Activated CD4-positive, alpha-beta T cell treated with anti-CD3 and anti-CD28 coated beads, Interleukin-2, amount 10 ng/mL, durations not matched to agents 7 days and 5 days (primary cell): ENCODE results near the gene SKP1. TPM values are rescaled to one million over a fixed set of nuclear protein-coding genes. Genes with fewer than 3 reads are reported as not detected.

Experiments used
- CTCF ChIA-PET: fragments of 350-600 bp; sonication (Branson Sonifier 250); formaldehyde crosslinking; loops from one replicate; lab custom pipeline; 2021; ENCODE audit warnings: antibody characterized with exemption; lab: Charles Lee
- POLR2A ChIA-PET: fragments of 350-600 bp; sonication (Branson Sonifier 250); formaldehyde crosslinking; loops from one replicate; lab custom pipeline; 2021; ENCODE audit warnings: antibody characterized with exemption; lab: Charles Lee
- DNase-seq: peaks from one replicate; pipeline ENCODE4 v3.0.0-alpha.2; 2020
- H3K27ac Mint-ChIP-seq: one replicate; pipeline ENCODE4 v1.8.0; 2021; ENCODE audit warnings: mild to moderate bottlenecking, moderate library complexity, mixed read lengths
- H3K27me3 Mint-ChIP-seq: one replicate; pipeline ENCODE4 v1.8.0; 2021; ENCODE audit warnings: mixed read lengths
- H3K36me3 Mint-ChIP-seq: one replicate; pipeline ENCODE4 v1.8.0; 2021; ENCODE audit warnings: low read depth, mixed read lengths
- H3K4me1 Mint-ChIP-seq: one replicate; pipeline ENCODE4 v1.8.0; 2021; ENCODE audit warnings: mixed read lengths
- H3K4me3 Mint-ChIP-seq: one replicate; pipeline ENCODE4 v1.8.0; 2021; ENCODE audit warnings: mild to moderate bottlenecking, moderate library complexity, mixed read lengths
- H3K9me3 Mint-ChIP-seq: one replicate; pipeline ENCODE4 v1.8.0; 2021; ENCODE audit warnings: mixed read lengths
- total RNA-seq, 2 experiments: library from RNA; stranded (reverse); gene quantifications; one replicate each; pipeline ENCODE4 v1.2.3, GENCODE V29; 2021

SKP1 gene
- total RNA-seq, 2 experiments from 2014 or later = 194 to 197 TPM

DNA sequence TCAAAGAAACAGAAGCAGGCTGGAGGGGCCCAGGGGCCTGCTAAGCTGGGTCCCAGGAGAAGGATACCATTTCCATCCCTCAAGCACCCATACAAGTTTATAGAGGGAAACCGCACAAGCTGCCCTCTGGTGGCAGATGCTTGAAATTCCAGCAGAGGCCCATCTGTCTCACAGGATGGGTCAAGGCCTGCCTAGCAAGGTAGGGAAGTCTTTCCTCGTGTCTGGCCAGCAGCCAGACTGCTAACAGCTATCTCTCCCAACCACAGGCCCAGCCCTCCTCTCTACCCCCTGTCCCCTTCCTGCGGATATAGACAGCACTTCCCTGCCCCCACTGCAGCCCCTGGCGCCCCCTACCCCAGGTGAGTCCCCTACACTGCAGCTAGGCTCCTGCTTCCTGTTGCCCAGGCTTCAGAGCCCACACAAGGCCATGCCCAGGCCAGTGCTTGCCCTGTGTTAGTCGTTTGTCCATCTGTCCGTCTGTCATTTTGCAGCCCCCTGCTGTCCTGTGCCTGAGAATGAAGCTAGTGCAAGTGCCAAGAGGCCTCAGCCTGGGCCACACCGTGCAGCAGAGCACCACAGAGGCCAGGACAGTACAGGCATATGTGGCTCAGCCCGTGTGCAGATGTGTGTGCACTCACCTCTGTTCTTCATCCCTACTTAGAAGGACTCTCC, 36.1 kb downstream of the SKP1 start:
- POLR2A ChIA-PET = no interaction called here
- H3K27me3 Mint-ChIP-seq = no peaks in the 10 kb centered on the region
- no peak overlapping the region for H3K4me3 Mint-ChIP-seq
- no peaks in the 10 kb centered on the region for H3K9me3 Mint-ChIP-seq
- CTCF ChIA-PET = interaction anchor here (0.8 to 13.1 kb wide), 25 partner anchors 8 to 137 kb away, joined by 3 to 258 read pairs (median 4); no protein-coding TSS in a partner anchor
- peak overlapping the region; percentile 79 for H3K27ac Mint-ChIP-seq
- peak; percentile 67 for DNase-seq
- peaks cover 78% of the 10 kb centered on the region for H3K36me3 Mint-ChIP-seq
- peaks cover 71% of the 10 kb centered on the region for H3K4me1 Mint-ChIP-seq

DNA sequence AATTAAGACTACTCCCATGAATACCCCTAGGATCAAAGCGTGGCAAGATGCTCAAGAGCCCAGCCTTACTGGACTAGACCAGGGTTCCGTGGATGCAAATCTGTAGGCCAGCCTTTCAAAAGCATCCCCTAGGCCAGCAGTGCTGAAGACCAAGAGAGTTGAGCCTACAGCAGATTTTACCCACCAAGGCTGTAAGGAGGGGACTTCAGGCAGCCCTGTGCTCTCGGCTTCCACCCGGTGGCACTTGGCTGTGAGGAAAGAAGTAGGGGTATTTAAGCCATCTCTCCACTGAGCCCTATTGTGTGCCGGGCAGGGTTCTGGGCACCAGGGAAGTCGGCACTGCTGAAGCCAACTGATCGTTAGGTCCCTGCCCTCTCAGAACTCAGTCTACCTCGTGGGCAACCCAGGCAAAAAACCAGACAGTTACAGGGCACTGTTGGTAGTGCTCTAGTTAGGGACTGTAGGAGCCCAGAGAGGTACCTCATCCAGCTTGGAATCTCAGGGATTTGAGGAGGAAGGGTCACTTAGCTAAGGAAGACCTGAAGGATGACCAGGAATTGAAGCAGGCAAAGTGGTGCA, 36.8 kb downstream of the SKP1 start:
- ChIA-PET POLR2A (no interaction called here), CTCF (interaction anchor here (0.9 to 13.1 kb wide), 21 partner anchors 8 to 133 kb away, joined by 3 to 258 read pairs (median 5); no protein-coding TSS in a partner anchor)
- no peak for DNase-seq
- Mint-ChIP-seq H3K36me3 (peaks cover 79% of the 10 kb centered on the region), H3K9me3 (no peaks in the 10 kb centered on the region), H3K27me3 (no peaks in the 10 kb centered on the region), H3K27ac (peak overlapping the region; percentile 44), H3K4me1 (peaks cover 73% of the 10 kb centered on the region), H3K4me3 (no peak overlapping the region)

DNA sequence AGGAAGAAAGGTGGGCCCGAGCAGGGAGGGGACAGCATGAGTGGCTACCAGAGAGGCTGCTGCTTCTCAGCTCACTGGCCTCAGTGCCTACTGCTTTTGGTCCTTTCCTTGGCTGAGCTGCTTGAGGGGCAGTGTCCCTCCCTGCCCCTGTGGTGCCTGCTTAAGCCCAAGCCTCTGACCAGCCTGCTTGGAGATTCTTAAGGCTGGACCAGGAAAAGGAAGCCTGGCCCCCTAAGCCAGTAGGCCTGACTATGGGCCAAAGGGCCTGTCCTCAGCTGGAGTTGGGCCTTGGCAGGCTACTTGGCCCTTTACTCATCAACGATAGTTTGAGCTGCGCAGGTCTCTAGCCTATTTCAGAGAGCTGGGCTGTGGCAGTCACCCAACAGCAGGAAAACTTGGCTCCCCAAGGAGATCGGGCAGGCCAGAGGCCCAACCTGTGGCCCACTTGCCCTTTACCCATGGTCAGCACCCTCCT, 37.3 kb downstream of the SKP1 start:
- ChIA-PET POLR2A (interaction anchor here (1.9 kb wide), 1 partner anchor 10 kb away, joined by 8 read pairs; no protein-coding TSS in a partner anchor), CTCF (interaction anchor here (0.7 to 13.1 kb wide), 13 partner anchors 10 to 99 kb away, joined by 3 to 258 read pairs (median 6); no protein-coding TSS in a partner anchor)
- no peaks in the 10 kb centered on the region for H3K9me3 Mint-ChIP-seq
- H3K4me1 Mint-ChIP-seq = peaks cover 74% of the 10 kb centered on the region
- DNase-seq = no peak
- H3K27me3 Mint-ChIP-seq = no peaks in the 10 kb centered on the region
- H3K36me3 Mint-ChIP-seq = peaks cover 77% of the 10 kb centered on the region
- no peak overlapping the region for H3K4me3 Mint-ChIP-seq
- peak overlapping the region; percentile 22 for H3K27ac Mint-ChIP-seq

DNA sequence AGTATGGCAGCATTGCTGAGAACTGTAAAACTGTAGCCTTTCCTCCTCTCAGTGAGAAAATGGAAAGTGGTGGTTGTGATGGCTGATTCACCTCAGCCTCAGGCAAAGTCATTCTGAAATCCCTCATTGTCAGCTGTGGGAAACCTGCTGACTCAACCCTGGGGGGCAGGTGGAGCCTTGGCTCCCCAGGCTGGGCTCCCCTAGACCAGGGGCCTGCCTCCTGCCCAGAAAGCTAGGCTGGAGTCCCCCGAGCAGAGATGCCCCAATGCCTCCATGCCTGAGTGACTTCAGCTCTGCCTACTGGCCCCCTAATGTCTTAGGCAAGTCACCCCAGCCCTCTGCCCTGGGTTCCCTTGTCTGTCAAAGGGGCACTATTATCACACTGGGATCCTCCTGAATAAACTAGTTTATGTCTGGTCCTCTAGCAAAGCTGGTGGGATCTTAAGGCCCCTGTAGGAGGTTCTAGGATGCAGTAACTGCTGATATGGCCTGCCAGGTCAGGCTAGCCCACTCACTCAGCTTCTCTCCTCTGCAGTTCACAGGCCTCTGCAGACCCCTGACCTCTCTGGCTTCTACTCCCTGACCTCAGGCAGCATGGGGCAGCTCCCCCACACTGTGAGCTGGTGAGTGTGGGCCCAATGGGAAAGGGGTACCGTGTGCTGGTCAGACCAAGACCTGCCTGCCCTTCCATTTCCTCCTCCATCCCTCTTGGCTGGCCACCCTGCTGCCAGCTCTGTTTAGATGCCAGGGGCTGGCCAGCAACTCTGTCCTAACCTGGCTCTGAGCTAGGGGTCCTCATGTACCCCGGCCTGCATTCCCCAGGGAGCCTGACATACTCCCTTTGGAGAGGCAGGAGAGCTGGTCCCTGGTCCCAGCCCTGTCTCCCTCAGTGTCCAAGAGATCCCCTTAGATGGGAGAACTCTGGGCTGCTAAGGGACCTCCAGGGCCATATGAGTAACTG, 38.1 kb downstream of the SKP1 start:
- POLR2A ChIA-PET = interaction anchor here (0.9 to 1.9 kb wide), 2 partner anchors 9 to 27 kb away, joined by 3 to 8 read pairs; no protein-coding TSS in a partner anchor
- no peak for DNase-seq
- H3K4me3 Mint-ChIP-seq = no peak overlapping the region
- H3K36me3 Mint-ChIP-seq = peaks cover 73% of the 10 kb centered on the region
- peaks cover 80% of the 10 kb centered on the region for H3K4me1 Mint-ChIP-seq
- no peaks in the 10 kb centered on the region for H3K27me3 Mint-ChIP-seq
- no peaks in the 10 kb centered on the region for H3K9me3 Mint-ChIP-seq
- CTCF ChIA-PET = interaction anchor here (0.6 to 13.1 kb wide), 12 partner anchors 11 to 1199 kb away, joined by 3 to 258 read pairs (median 4); no protein-coding TSS in a partner anchor
- H3K27ac Mint-ChIP-seq = peak overlapping the region; percentile 59

DNA sequence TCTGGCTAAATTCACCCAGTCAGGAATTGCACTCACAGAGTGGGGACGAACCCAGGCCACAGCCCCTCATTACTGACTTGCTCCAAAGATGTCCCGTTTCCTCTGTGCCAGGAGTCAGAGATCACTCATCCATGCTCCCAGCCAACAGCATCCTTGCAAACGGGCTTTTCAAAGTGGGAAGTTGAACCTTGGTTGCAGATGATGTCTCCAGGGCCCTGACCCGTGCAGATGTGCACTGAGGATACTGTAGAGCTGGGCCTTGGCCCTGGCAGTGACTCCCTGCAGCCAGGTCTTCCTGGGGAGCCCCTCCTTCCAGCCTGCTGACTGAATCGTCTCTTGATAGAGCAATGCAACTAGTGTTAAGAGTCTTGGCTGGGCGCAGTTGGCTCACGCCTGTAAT, 40.0 kb downstream of the SKP1 start:
- peaks cover 92% of the 10 kb centered on the region for H3K4me1 Mint-ChIP-seq
- peaks cover 77% of the 10 kb centered on the region for H3K36me3 Mint-ChIP-seq
- DNase-seq = no peak
- H3K27ac Mint-ChIP-seq = peak overlapping the region; percentile 73
- POLR2A ChIA-PET = no interaction called here
- H3K27me3 Mint-ChIP-seq = no peaks in the 10 kb centered on the region
- CTCF ChIA-PET = interaction anchor here (0.6 to 13.1 kb wide), 6 partner anchors 10 to 308 kb away, joined by 3 to 258 read pairs (median 12); no protein-coding TSS in a partner anchor
- peak overlapping the region; percentile 31 for H3K4me3 Mint-ChIP-seq
- no peaks in the 10 kb centered on the region for H3K9me3 Mint-ChIP-seq

DNA sequence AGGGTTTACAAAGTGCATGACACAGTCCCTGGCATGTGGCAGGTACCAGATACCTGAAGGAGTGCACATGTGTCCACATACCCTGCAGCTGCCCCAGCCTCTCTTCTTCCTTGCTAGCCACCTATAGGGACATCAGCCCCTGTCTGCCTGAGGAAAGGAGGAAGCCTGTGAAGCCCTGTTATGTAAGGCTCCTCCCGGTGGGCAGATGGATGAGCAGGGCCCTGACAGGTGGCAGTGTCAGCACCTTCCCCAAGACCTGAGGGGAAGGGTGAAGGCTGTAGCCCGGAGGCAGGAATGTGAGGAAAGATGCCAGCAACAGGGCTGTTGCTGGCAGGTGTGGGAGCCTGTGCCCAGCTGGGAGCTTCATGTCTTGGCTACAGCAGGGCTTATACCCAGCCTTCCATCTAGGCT, 40.5 kb downstream of the SKP1 start:
- H3K4me1 Mint-ChIP-seq = peaks cover 96% of the 10 kb centered on the region
- H3K27ac Mint-ChIP-seq = no peak overlapping the region
- DNase-seq = no peak
- no peak overlapping the region for H3K4me3 Mint-ChIP-seq
- H3K9me3 Mint-ChIP-seq = no peaks in the 10 kb centered on the region
- H3K27me3 Mint-ChIP-seq = no peaks in the 10 kb centered on the region
- CTCF ChIA-PET = interaction anchor here (2.0 to 13.1 kb wide), 4 partner anchors 10 to 96 kb away, joined by 9 to 258 read pairs (median 57); no protein-coding TSS in a partner anchor
- peaks cover 77% of the 10 kb centered on the region for H3K36me3 Mint-ChIP-seq
- POLR2A ChIA-PET = no interaction called here

DNA sequence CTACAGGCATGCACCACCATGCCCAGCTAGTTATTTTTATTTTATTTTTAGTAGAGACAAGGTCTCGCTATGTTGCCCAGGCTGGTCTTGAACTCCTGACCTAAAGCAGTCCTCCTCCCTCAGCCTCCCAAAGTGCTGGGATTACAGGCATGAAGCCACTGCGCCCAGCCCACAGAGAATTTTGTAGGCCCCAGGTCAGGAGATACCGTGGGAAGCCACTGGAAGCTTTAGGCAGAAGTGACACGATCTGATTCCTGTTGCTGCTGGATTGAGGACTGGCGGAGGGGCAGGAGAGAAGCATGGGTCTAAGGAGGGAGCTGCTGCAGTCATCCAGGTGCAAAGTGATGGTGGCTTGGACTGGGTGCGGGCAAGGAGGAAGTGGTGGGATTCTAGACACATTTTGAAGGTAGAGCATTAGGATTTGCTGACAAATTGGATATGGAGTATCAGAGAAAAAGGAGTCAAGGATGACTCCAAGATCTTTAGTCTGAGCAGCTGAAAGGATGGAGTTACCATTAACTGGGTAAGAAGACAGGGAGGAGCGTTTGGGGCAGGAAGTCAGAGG, 41.6 kb downstream of the SKP1 start:
- Mint-ChIP-seq H3K4me1 (peaks cover 97% of the 10 kb centered on the region), H3K9me3 (no peaks in the 10 kb centered on the region), H3K27me3 (no peaks in the 10 kb centered on the region), H3K4me3 (no peak overlapping the region), H3K36me3 (peaks cover 76% of the 10 kb centered on the region), H3K27ac (peak overlapping the region; percentile 81)
- POLR2A ChIA-PET = no interaction called here
- CTCF ChIA-PET = interaction anchor here (1.0 to 13.1 kb wide), 6 partner anchors 8 to 95 kb away, joined by 3 to 258 read pairs (median 10); no protein-coding TSS in a partner anchor
- DNase-seq = no peak

DNA sequence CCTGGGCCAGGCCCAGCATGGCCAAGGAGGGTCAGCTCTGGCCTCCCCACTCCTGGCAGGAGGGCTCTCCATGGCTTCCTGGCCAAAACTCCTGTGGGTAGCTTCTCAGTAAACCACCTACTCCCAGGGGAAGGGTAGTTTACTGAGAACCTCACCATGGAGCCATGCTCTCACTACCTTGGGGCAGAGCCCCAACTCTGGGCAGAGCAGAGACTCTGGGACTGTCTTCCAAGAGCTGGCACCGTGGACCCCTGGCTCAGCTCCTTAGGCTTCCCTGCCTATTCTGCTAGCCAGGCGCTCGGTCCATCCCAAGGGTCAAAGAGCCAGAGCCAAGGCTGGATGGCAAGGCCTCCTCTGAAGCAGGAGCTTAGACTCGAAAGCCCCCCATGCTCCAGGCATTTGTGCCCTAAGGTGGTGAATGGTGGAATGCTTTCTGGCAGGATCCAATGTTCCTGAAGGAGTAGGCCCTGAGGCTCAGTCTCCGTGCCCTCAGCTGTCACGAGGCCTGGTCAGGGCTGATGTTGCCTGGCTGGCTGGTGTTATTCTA, 42.7 kb downstream of the SKP1 start:
- Mint-ChIP-seq H3K36me3 (peaks cover 81% of the 10 kb centered on the region), H3K27me3 (no peaks in the 10 kb centered on the region), H3K9me3 (no peaks in the 10 kb centered on the region), H3K4me3 (no peak overlapping the region), H3K4me1 (peaks cover 99% of the 10 kb centered on the region), H3K27ac (peak overlapping the region; percentile 81)
- POLR2A ChIA-PET = no interaction called here
- CTCF ChIA-PET = interaction anchor here (1.0 to 13.1 kb wide), 8 partner anchors 8 to 94 kb away, joined by 3 to 258 read pairs (median 4); no protein-coding TSS in a partner anchor
- no peak for DNase-seq

DNA sequence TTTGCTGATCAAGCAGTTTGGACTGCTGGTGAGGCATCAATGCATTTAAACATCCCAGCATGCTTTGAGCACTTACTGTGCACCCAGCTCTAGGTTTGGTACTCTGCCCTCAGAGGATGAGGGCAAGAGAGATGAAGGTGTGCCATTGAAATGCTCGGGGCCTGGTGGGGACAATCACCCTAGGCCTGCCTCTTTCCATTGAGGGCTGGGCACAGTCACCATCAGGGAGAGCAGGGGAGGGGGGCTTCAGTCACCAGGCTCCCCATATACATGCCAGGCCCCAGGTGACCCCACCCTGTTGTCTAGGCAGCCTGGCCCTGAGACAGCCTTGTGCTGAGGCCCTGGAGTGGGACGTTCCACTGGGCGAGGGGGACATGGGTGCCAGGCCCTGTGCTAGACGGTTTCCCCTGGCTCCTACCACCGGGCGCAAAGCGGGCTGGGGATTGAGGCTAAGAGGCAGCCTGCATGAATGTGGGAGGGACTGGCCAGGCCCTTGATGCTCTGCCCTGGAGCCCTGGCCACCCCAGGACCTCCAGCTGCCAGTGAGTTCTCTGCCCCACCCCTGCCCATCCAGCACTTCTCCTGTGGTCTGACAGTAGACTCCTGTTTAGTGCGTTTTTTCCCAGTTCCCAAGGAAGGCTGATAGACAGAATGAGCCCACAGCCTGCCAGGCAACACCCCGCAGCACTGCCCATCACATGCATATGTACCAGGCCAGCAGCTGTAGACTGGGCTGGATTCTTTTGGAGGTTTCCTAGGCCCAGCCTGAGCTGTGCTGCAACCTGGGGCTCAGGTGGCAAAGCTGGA, 43.4 kb downstream of the SKP1 start:
- ChIA-PET CTCF (interaction anchor here (1.3 to 13.1 kb wide), 7 partner anchors 8 to 93 kb away, joined by 3 to 258 read pairs (median 8); no protein-coding TSS in a partner anchor), POLR2A (interaction anchor here (0.6 to 1.7 kb wide), 2 partner anchors 22 to 62 kb away, joined by 4 read pairs; no protein-coding TSS in a partner anchor)
- Mint-ChIP-seq H3K9me3 (no peaks in the 10 kb centered on the region), H3K27ac (peak overlapping the region; percentile 94), H3K4me1 (peaks cover 99% of the 10 kb centered on the region), H3K27me3 (no peaks in the 10 kb centered on the region), H3K4me3 (peak overlapping the region; percentile 79), H3K36me3 (peaks cover 86% of the 10 kb centered on the region)
- DNase-seq = no peak

DNA sequence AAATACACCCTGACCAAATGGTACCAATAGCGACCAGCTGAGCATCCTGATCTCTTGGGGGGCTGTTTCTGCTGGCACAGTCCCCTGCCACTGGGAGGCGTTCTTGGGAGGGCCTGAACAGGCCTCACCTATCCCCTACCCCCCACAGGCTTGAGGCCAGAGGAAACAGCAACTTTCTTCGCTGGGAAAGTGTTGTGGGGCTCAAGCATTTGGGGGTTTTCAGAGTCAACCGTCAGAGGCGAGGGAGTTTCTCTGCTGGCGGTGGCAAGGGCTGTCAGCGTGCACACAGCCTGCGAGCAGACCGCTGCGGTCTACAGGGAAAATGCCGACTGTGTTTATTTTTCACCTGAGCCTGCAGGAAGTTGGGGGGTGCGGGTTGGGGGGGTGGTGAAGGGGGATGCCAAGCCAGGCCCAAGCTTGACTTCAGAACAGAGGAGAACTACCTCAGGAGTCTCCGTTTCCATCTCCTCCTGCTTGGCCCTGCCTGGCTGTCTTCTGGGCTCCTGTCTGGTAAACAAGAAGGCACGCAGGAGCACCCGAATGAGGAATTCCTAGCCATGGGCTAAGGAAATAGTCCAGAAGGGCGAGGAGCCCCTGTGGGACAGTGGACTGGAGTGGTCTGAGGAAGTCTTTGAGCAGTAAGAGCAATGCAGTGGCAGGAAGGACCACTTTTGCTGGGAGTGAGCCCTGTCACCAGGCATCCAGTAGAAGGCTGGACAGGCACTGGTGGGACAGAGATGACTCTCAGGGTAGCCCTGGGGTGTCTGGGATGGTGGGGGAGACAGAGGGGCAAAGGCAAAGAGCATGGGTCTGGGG, 44.2 kb downstream of the SKP1 start:
- H3K36me3 Mint-ChIP-seq = peaks cover 89% of the 10 kb centered on the region
- H3K4me3 Mint-ChIP-seq = peak overlapping the region; percentile 79
- peaks cover 99% of the 10 kb centered on the region for H3K4me1 Mint-ChIP-seq
- ChIA-PET CTCF (interaction anchor here (0.8 to 13.1 kb wide), 6 partner anchors 7 to 93 kb away, joined by 3 to 258 read pairs (median 8); no protein-coding TSS in a partner anchor), POLR2A (interaction anchor here (0.5 to 1.7 kb wide), 3 partner anchors 21 to 65 kb away, joined by 3 to 4 read pairs (median 4); no protein-coding TSS in a partner anchor)
- DNase-seq = peak; percentile 82
- H3K9me3 Mint-ChIP-seq = no peaks in the 10 kb centered on the region
- H3K27ac Mint-ChIP-seq = peak overlapping the region; percentile 94
- no peaks in the 10 kb centered on the region for H3K27me3 Mint-ChIP-seq
